Ramos (cell line): ENCODE results near the gene RELCH.

ENCODE experiments used
- in situ Hi-C: fragments of 300-500 bp; cut with MboI; formaldehyde crosslinking; loops from one replicate; pipeline ENCODE4 v1.14.3; 2022; ENCODE audit warnings: low sequenced_read_pairs; ENCODE audit not compliant: unreplicated experiment

The RELCH gene

DNA sequence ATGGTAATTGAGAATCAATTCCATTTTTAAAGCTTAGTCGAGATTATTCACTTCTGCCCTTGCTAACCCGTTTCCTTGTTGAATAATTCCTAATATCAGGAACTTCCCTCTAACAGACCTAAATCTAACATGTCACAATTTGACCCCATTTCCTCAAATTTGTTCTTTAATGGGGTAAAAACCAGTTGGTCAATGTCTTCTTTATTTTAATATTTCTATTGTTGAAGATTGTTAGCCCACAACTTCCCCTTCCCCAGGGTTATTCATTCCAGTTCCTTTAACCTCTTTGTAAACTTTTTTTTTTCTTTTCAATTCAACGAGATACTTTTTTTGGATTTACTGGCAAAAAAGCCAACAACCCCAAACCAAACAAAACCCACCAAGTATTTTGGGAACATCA, 145.4 kb downstream of the RELCH start:
- in situ Hi-C loops, result no loop called here

DNA sequence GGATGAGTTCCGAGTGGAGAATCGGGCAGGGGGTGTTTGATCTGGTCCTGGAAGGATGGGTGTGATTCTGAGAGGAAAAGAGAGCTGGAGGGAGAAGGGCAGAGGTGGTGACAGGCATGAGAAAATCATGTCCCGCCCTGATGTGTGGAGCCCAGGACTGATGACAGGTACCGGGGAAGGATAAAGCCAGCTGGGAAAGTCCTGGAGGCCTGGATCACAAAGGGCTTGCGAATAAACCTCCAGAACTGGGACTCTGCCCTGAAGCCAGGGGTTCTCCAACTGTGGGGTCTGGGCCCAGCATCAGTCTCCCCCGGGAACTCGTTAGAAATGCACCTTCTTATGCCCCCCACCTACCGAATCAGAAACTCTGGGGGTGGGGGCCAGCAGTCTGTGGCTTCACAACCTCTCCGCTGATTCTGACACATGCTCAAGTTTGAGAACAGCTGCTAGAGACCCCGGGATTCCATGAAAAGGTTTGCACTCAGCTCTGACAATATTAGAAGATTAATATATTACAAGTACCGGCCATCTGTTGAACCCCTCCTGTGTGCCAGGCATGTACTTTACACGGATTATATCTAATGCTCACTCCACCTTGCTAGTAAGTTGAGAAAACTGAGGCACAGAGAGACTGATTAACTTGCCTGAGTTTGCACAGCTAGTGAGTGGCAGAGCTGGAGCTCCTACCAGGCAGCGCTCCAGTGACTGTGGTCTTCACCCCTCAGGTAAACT, 146.1 kb downstream of the RELCH start:
- in situ Hi-C loops, result no loop called here

DNA sequence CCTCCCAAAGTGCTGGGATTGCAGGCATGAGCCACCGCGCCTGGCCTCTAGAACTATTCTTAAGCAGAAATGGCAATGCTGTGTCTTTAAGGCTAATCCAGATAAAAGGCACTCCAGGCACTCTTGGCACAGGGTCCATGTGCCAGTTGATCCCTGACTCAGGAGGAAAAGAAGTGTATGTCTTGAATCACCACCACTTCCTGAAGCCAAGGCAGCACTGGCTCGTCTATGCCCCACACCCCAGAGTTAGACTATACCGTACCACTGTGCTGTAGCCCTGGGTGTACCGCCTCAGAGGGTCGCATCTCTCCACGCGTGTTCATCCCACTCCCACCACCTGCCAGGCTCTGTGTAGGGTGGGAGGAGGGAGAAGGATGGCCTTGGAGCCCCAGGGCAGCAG, 147.1 kb downstream of the RELCH start:
- in situ Hi-C loops, result no loop called here

DNA sequence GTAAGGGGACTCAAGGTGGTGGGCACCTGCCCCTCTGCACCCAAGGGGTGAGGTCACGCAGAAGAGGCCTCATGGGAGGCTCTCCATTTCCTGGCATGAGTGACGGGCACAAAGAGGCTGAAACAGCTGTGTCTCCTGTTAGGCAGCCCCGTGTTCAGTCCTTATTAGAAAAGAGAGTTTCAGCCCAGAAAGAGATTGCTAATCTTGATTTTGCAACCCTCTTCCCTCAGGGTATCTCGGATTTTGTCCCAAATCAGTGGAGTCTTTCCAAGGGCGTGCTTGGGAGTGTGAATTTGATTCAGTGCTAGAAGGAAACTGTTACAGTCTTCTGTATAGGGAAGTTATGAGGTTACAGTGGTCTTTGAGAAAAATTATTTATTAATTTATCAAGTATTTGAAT, 148.4 kb downstream of the RELCH start:
- in situ Hi-C loops, result no loop called here

DNA sequence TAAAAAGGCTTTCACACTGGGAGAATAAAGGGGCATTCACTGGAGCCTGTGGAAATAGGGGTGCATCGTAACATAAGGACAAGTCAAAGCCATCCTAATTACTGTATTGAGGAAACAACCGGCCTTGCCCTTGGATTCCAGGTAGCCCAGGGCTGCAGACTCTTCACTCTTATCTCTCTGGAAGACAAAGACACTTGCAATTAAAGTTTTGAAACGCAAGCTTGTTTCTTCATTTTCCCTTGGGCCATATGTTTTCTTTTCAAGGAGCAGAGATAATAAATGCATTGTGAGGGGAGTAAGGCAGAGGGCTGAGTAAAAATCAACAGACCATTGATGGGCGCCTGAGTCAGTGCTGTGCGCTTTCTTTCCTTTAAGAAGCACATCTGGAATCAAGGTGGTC, 149.6 kb downstream of the RELCH start:
- in situ Hi-C loops, result no loop called here

DNA sequence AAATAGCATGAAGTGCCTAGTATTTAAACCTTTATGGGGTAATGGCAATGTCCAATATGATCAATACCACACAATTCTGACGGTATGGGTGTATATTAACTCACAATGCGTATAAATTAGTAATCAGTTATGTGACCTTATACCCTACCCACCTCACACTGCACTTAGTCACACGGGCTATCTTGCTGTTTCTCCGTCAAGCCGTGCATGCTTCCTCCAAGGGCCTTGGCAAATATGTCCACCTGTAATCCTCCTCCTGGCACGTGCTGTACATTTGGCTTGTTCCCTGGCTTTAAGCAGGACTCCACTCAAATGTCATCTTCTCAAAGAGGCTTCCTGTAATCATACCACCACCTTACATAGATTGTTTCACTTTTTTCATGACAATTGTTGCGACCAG, 150.3 kb downstream of the RELCH start:
- in situ Hi-C loops, result no loop called here

DNA sequence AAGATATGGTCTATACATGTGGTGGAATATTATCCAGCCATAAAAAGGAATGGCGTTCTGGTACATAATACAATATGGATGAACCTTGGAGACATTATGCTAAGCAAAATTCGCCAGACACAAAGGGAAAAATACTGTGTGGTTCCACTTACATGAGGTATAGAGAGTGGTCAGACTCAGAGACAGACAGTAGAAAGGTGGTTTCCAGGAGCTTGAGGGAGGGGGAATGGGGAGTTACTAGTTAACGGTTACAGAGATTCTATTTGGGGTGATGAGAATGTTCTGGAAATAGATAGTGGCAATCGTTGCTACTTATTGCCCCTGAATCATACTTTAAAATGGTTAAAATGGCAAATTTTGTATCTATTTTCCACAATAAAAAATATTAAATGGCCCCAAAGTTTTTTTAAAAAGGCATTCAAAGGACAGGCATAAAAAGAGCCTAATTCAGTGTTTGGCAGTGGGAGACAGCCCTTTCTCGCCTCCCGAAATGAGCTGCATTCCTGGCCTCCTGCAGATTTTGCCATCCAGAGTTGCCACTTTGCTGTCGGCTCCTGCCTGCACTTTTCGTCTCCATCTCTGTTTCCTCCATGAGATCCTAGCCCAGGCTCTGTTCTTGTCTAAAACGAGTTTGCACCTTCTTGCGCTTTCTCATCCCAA, 151.5 kb downstream of the RELCH start:
- in situ Hi-C loops, result no loop called here

DNA sequence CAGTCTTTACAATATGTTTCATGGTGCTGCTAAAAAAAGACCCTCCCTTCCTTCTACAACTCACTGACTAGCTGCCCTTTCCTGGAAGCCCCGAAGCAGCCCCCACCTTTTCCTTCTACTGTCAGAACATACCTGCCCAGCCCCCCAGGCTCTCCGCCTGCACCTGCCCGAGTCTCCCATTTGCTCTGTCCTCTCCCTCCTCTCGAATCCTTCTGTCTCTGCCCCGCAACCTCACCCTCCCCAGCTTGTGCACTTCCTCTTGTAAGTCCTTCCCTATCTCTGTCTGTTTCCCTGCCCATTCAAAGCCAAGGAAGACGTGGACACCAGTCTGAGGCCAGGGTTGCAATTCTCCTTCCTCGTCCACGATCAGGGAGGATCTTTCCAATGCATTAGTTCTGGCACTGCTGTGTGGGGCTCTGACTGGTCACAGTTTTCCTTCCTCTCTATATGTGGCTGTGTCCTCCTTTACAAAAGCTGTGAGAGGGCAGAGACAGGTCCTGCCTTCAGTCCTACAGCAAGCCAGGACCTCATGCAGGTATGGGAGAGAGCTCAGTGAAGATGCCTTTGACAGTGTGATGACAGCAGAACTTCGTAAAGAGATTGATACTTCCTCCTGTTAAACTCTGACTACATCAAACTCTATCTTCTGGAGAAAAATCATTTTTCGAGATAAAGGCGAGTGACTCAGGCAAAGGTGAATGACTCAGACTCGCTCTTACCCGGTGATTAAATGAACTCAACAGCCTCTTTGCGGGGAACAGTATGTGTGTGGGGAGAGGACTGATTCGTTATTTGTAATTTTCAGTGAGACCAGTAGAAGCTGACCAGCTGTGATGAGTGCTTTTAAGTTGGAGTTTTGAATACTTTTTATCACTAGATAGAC, 152.3 kb downstream of the RELCH start:
- in situ Hi-C loops, result no loop called here

DNA sequence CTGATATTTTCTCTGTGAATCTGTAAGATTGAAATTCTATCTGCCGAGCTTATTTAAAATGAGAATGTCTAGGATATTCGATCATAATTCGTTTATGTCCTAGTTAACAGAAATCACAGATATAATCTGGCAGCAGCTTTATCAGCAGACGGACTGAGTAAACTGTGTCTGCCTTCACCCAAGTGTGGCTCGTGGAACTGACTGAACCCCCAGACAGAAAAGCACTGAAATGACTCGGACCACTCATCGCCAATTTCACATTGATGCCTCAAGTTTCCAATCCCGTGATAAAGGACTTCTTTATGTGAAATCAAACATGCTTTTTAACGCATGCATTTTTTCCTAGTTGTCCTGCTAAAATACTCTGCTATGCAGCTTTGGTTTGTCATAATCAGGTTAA, 153.9 kb downstream of the RELCH start:
- in situ Hi-C loops, result no loop called here

DNA sequence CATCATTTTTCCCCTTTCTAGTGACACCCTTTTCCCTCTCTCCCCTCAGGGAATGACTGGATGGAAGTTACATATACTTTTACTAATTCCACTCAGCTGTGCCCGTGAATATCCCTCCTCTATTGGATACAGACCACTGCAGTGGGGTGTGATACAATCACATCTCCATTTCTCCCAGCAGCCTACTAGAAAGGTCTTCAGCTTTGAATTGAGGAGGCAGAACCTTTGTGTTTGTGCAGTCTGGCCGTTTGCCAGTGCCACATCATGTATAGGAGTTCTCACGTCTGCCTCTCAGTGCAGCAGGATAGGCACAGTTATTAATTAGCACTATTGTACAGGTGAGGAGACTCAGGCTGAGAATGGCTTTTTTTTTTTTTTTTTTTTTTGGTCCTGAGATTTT, 154.4 kb downstream of the RELCH start:
- in situ Hi-C loops, result no loop called here

DNA sequence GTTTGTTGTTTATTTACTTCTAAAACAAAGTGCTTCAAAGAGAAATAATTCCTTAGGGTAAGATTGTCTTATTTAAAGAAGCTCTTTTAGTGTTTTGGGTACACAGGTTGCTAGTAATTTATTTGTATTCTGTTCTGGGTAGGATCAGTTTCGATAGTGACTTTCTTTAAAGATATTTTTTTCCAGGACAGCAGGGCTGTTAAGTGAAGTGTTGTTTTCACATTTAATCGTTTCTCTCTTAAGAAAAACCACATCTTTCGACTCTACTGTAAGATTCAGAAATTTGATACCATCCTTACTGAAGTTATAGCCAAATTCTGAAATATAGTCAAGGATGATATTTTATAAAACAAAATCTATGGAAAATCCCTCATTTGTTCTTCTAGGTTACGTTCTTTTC, 155.8 kb downstream of the RELCH start:
- in situ Hi-C loops, result no loop called here

DNA sequence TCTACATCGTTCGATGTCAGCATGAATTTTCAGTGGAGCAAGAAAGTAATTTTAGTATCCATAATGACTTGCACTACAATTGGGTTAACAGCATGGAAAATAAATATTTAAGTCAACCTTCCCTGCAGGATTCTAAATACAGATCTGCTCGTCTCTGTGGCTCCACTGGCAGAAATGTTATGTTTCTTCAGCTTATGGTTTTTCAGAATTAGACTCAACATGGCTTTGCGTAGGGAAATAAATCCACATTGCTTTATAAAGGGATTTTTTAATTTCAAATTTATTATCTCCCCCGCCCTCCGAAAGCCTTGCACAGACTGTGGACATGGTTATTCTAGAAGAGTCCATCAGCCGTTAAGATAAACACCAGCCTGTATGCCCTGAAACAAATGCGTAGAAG, 156.3 kb downstream of the RELCH start:
- in situ Hi-C loops, result no loop called here

DNA sequence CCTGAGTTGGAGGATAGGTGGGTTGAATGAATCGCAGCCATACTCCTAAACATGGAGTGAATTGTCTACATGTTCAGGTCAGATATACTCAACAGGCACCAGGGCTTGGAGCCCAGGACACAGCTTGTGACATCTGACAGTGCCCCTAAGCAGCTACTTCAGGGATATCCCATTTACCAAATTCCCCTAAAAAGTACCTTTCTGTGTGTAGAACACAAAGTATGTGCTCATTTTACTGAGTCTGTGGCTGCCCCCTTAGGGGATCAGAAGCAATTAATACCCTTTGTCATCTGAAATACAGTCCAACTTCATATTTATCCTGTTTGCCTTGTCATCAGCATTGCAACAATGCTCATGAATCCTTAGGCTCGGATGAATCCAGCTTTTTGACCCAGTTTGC, 158.9 kb downstream of the RELCH start:
- in situ Hi-C loops, result no loop called here

DNA sequence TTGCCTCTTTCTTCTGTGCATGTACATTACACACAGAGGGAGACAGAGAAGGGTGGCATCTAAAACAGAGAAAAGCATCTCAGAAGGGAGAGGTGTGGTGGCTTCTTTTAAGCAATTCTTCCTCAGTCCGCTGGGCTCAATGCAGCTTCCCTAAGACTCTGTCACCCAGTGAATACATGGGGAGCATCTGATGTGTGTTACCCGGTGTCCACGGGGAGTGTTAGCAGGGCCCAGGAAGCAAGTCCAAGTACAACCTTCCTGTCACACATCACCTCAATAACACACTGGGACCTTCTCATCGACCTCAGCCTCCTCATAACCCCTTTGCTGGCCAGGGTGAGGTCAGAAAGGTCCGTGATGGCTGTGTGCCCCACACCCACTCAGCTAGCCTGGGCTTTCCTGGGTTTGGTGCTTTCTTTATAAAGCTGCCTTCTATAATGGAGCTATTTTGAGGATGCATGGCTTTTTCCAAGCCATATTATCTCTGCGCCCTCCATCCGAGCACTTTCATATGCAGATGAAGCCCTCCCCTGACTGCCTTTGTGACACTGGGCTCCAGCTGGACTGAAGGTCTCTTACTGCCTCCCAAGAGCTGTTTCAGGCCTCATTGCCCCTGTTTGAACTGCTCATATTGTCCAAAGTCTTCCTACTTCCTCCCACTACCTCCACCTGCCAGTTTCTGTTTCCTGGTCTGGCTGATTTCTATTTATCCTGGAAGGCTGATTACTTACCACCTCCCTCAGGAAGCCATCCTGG, 159.5 kb downstream of the RELCH start:
- in situ Hi-C loops, result no loop called here

DNA sequence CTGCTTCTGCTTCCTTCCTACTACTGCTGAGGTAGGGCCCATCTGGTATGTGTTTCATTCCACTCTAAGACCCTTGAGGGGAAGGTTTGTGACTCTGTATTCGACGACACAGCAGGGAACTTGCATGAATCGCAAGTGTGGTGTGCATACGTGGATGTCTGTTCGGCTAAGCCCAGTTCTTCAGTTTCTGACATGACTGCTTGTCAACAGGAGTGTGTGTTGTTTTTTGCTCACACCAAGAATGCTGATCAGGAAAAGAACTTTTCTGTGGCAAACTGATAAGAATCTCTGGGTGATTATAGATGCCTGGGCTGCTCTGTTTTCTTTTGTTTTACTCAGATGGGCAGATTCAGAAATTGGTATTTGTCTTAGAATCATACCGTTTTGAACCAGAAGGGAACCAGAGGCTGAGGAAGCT, 160.0 kb downstream of the RELCH start:
- in situ Hi-C loops, result no loop called here

DNA sequence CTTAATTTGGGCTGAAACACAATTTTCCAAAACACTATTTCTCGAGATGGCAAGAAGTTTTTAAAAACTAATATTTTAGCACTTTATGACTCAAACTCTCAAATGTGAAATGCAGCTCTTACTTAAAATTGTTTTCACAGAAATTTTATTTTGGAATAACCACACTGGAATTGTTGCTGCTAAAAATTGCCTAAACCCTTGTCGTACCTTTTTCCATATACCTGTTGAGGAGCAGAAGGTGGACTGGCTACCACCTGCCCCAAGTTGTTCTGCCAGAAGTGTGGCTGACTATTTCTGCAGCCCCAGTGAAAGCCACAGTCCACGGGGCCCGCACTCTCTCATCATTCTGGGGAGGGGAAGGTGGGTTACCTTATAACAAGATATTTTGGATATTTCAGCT, 161.4 kb downstream of the RELCH start:
- in situ Hi-C loops, result no loop called here

DNA sequence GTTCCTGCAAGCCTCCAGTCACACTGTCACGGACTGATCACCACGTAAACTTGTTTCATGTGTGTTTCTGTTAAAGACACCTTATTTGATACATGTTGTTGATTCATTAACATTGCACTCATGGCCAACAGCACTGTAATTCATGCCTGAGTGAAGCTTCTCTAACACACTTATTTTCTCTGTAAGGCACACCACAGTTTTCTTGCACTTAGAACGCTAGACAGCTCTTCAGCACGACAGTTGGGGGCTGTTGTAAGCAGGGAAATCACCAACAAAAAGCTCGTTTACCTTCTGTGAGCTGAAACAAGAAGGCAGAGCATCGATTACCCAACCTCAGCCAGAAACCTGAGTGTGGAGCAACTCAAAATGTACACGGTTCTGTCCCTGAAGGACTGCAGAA, 166.1 kb downstream of the RELCH start:
- in situ Hi-C loops, result no loop called here

DNA sequence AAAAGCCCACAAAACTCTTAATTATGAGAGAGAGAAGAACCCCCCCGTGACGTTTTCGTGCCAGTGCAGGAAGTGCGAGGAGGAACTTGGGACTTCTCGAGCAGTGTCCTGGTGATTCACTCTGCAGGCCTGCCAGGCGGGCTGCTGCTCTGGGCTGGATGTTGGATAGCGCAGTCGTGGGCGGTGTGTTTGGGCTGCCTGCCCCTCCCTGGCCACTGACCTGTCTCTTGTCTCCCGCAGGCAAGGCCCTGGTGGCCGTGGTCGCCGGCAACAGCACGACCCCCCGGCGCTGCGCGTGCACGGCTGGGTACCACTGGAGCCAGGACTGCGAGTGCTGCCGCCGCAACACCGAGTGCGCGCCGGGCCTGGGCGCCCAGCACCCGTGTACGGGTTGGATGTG, 167.1 kb downstream of the RELCH start:
- in situ Hi-C loops, result no loop called here

DNA sequence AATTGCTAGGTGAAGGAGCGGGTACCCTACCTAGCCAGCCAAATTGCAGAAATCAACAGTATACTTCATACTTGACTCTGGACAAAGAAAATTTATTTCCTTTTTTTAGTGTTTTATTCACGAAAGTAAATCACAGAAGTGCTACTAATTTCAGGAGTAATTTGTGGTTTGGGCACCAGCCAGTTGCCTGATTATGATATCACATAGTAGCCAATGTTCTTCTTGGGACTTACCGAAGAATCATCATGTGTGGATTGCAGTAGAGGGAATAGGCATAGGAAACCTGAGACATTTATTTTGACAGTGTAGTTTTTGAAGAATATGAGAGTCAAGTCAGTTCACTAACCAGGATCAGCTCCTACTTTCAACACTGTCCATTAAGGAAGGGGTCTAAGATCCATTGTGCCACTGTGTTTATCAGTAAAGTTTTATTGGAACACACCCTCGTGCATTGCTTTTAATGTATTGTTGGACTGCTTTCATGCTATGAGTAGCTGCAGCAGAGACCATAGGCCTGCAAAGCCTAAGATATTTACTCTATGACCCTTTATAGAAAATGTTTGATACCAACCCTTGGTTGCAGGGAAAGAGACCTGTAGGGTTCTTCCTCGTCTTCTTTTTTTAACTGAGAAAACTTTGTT, 170.1 kb downstream of the RELCH start:
- in situ Hi-C loops, result no loop called here
